ENCODE measurements around the gene PRPSAP1.
"Not testable (repeated sequence)": the region's sequence is repeated elsewhere in the genome, so short reads cannot be mapped to it uniquely, and the experiment has no call there.

The PRPSAP1 gene

GRCh38 chr17:76354317-76354729 lies 607 bp upstream of the PRPSAP1 start (continued):
- TF ChIP-seq POU6F1 (CRISPR knock-in tag; IDR thresholded peaks at IDR 0.05; ENCODE audit: borderline replicate concordance, low read depth) (no peak), ZNF8 (CRISPR knock-in tag; IDR thresholded peaks at IDR 0.05) (no peak), GLIS3 (CRISPR knock-in tag; IDR thresholded peaks at IDR 0.05) (no peak), ZNF565 (CRISPR knock-in tag; conservative IDR thresholded peaks at IDR 0.05; ENCODE audit: low read depth) (no peak), CSDC2 (CRISPR knock-in tag; IDR thresholded peaks at IDR 0.05) (no peak), TSHZ2 (CRISPR knock-in tag; IDR thresholded peaks at IDR 0.05) (no peak)

- peak; percentile 46 for ATAC-seq
- TF ChIP-seq ZNF565 (CRISPR knock-in tag; conservative IDR thresholded peaks at IDR 0.05; ENCODE audit: low read depth) (no peak), ESRRG (CRISPR knock-in tag; IDR thresholded peaks at IDR 0.05) (no peak), CSDC2 (CRISPR knock-in tag; IDR thresholded peaks at IDR 0.05) (no peak), TOX (CRISPR knock-in tag; IDR thresholded peaks at IDR 0.05; ENCODE audit: borderline replicate concordance) (no peak), ZNF8 (CRISPR knock-in tag; IDR thresholded peaks at IDR 0.05) (no peak)
Observed at GRCh38 chr17:76353004-76353598, 615 bp downstream of the PRPSAP1 start.

- no peak for TF ChIP-seq CREB5 (CRISPR knock-in tag; IDR thresholded peaks at IDR 0.05; ENCODE audit: low read depth)
- no peak for TF ChIP-seq ZFP30 (CRISPR knock-in tag; IDR thresholded peaks at IDR 0.05)
- TF ChIP-seq ZNF70 (CRISPR knock-in tag; IDR thresholded peaks at IDR 0.05) = no peak
- TF ChIP-seq RARB (CRISPR knock-in tag; IDR thresholded peaks at IDR 0.05) = no peak
- no peak for ATAC-seq
Observed at GRCh38 chr17:76351526-76352071, 2.1 kb downstream of the PRPSAP1 start.

GRCh38 chr17:76350463-76350862 lies 3.3 kb downstream of the PRPSAP1 start:
- TF ChIP-seq CSDC2 (CRISPR knock-in tag; IDR thresholded peaks at IDR 0.05) (no peak), PPARA (CRISPR knock-in tag; IDR thresholded peaks at IDR 0.05; ENCODE audit: borderline replicate concordance) (no peak), TOX (CRISPR knock-in tag; IDR thresholded peaks at IDR 0.05; ENCODE audit: borderline replicate concordance) (no peak), ISL1 (CRISPR knock-in tag; IDR thresholded peaks at IDR 0.05) (no peak), RARB (CRISPR knock-in tag; IDR thresholded peaks at IDR 0.05) (no peak), ZC3H10 (CRISPR knock-in tag; IDR thresholded peaks at IDR 0.05) (no peak), CSRNP3 (CRISPR knock-in tag; IDR thresholded peaks at IDR 0.05) (no peak), TSHZ2 (CRISPR knock-in tag; IDR thresholded peaks at IDR 0.05) (no peak), GLIS3 (CRISPR knock-in tag; IDR thresholded peaks at IDR 0.05) (no peak), ZFP3 (CRISPR knock-in tag; IDR thresholded peaks at IDR 0.05) (no peak), ESRRG (CRISPR knock-in tag; IDR thresholded peaks at IDR 0.05) (no peak), OSR1 (CRISPR knock-in tag; IDR thresholded peaks at IDR 0.05) (no peak)
- ATAC-seq = no peak

- ATAC-seq = not testable (repeated sequence)
Observed at GRCh38 chr17:76346936-76347335, 6.8 kb downstream of the PRPSAP1 start.

Data from SK-N-SH treated with all-trans-retinoic acid at 6 μM for 48 hours (cell line).